ENCODE data around the gene MEOX1.

MEOX1 gene

GRCh38 chr17:43699438-43699756, 37.7 kb upstream of the MEOX1 start:
- Histone ChIP-seq H3K4me3 (ENCODE audit: low read length in 2 of 2) (no peak overlapping the region), H2BK5ac (ENCODE audit: low read length) (no peak overlapping the region), H3K4me2 (ENCODE audit: insufficient read depth, low read length, poor library complexity, severe bottlenecking) (no peak overlapping the region), H3K23ac (ENCODE audit: low read depth, low read length, poor library complexity) (no peak overlapping the region), H3K27ac (replicated peaks; ENCODE audit: low read length) (no peak overlapping the region), H3K27me3 (ENCODE audit: control insufficient read depth in 3 of 3, insufficient read depth in 3 of 3, low read depth in 1 of 3, low read length in 3 of 3) (peaks cover 0 to 3% (median 0%) of the 10 kb centered on the region in 3 experiments), H2BK120ac (ENCODE audit: low read depth, low read length) (no peak overlapping the region), H2AFZ (ENCODE audit: low read length) (no peak overlapping the region), H3K36me3 (replicated peaks in 1 of 2; ENCODE audit: control insufficient read depth in 2 of 2, insufficient read depth in 2 of 2, low read length in 2 of 2) (no peaks in the 10 kb centered on the region), H3K4me1 (ENCODE audit: control insufficient read depth in 2 of 2, insufficient read depth in 1 of 2, low read depth in 1 of 2, low read length in 2 of 2) (peaks cover 4 to 18% of the 10 kb centered on the region in 2 donors), H2BK15ac (ENCODE audit: low read length) (no peak overlapping the region), H4K91ac (ENCODE audit: low read depth, low read length, poor library complexity) (no peak overlapping the region), H4K8ac (ENCODE audit: low read depth, low read length) (no peak overlapping the region), H2AK5ac (ENCODE audit: low read depth, low read length) (no peak overlapping the region), H3K14ac (ENCODE audit: low read length) (no peak overlapping the region), H3K9ac (ENCODE audit: low read depth, low read length, poor library complexity) (no peak overlapping the region), H3K4ac (ENCODE audit: low read length) (no peak overlapping the region), H3K9me3 (replicated peaks in 1 of 2; ENCODE audit: control insufficient read depth in 2 of 2, insufficient read depth in 1 of 2, low read depth in 1 of 2, low read length in 2 of 2) (no peaks in the 10 kb centered on the region), H3K18ac (ENCODE audit: low read length) (no peak overlapping the region), H2BK12ac (ENCODE audit: low read length) (no peak overlapping the region), H3K79me1 (ENCODE audit: low read depth, low read length) (no peaks in the 10 kb centered on the region)
- DNase-seq (ENCODE audit: low spot score): no peak
- no CpG with 5 or more reads among the region's 3 CpGs for WGBS, 2 donors (ENCODE audit: extremely low coverage in 2 of 2, insufficient read length in 2 of 2, insufficient replicate concordance in 1 of 2)

GRCh38 chr17:43698678-43699437, 37.1 kb upstream of the MEOX1 start:
- Histone ChIP-seq H2BK5ac (ENCODE audit: low read length) (peak overlapping the region; percentile 76), H3K4me2 (ENCODE audit: insufficient read depth, low read length, poor library complexity, severe bottlenecking) (no peak overlapping the region), H3K4me3 (ENCODE audit: low read length in 2 of 2) (no peak overlapping the region), H4K8ac (ENCODE audit: low read depth, low read length) (no peak overlapping the region), H2BK15ac (ENCODE audit: low read length) (no peak overlapping the region), H2AFZ (ENCODE audit: low read length) (no peak overlapping the region), H3K23ac (ENCODE audit: low read depth, low read length, poor library complexity) (no peak overlapping the region), H4K91ac (ENCODE audit: low read depth, low read length, poor library complexity) (no peak overlapping the region), H3K36me3 (replicated peaks in 1 of 2; ENCODE audit: control insufficient read depth in 2 of 2, insufficient read depth in 2 of 2, low read length in 2 of 2) (no peaks in the 10 kb centered on the region), H3K9ac (ENCODE audit: low read depth, low read length, poor library complexity) (no peak overlapping the region), H3K79me1 (ENCODE audit: low read depth, low read length) (no peaks in the 10 kb centered on the region), H2BK120ac (ENCODE audit: low read depth, low read length) (no peak overlapping the region), H3K14ac (ENCODE audit: low read length) (no peak overlapping the region), H3K27ac (replicated peaks; ENCODE audit: low read length) (no peak overlapping the region), H3K9me3 (replicated peaks in 1 of 2; ENCODE audit: control insufficient read depth in 2 of 2, insufficient read depth in 1 of 2, low read depth in 1 of 2, low read length in 2 of 2) (no peaks in the 10 kb centered on the region), H3K4ac (ENCODE audit: low read length) (no peak overlapping the region), H2AK5ac (ENCODE audit: low read depth, low read length) (no peak overlapping the region), H3K27me3 (ENCODE audit: control insufficient read depth in 3 of 3, insufficient read depth in 3 of 3, low read depth in 1 of 3, low read length in 3 of 3) (peaks cover 0 to 3% (median 0%) of the 10 kb centered on the region in 3 experiments), H2BK12ac (ENCODE audit: low read length) (no peak overlapping the region), H3K18ac (ENCODE audit: low read length) (no peak overlapping the region), H3K4me1 (ENCODE audit: control insufficient read depth in 2 of 2, insufficient read depth in 1 of 2, low read depth in 1 of 2, low read length in 2 of 2) (peaks cover 4 to 18% of the 10 kb centered on the region in 2 donors)
- no CpG with 5 or more reads among the region's 7 CpGs for WGBS, 2 donors (ENCODE audit: extremely low coverage in 2 of 2, insufficient read length in 2 of 2, insufficient replicate concordance in 1 of 2)
- DNase-seq (ENCODE audit: low spot score): no peak

GRCh38 chr17:43697937-43698336, 36.2 kb upstream of the MEOX1 start:
- Histone ChIP-seq H3K27ac (replicated peaks; ENCODE audit: low read length) (no peak overlapping the region), H2BK12ac (ENCODE audit: low read length) (no peak overlapping the region), H3K27me3 (ENCODE audit: control insufficient read depth in 3 of 3, insufficient read depth in 3 of 3, low read depth in 1 of 3, low read length in 3 of 3) (no peaks in the 10 kb centered on the region), H2AFZ (ENCODE audit: low read length) (no peak overlapping the region), H2BK120ac (ENCODE audit: low read depth, low read length) (no peak overlapping the region), H3K79me1 (ENCODE audit: low read depth, low read length) (no peaks in the 10 kb centered on the region), H2AK5ac (ENCODE audit: low read depth, low read length) (no peak overlapping the region), H3K4me3 (ENCODE audit: low read length in 2 of 2) (no peak overlapping the region), H3K23ac (ENCODE audit: low read depth, low read length, poor library complexity) (no peak overlapping the region), H2BK5ac (ENCODE audit: low read length) (peak overlapping the region; percentile 76), H3K4me2 (ENCODE audit: insufficient read depth, low read length, poor library complexity, severe bottlenecking) (no peak overlapping the region), H3K9me3 (replicated peaks in 1 of 2; ENCODE audit: control insufficient read depth in 2 of 2, insufficient read depth in 1 of 2, low read depth in 1 of 2, low read length in 2 of 2) (no peaks in the 10 kb centered on the region), H4K8ac (ENCODE audit: low read depth, low read length) (no peak overlapping the region), H3K9ac (ENCODE audit: low read depth, low read length, poor library complexity) (no peak overlapping the region), H4K91ac (ENCODE audit: low read depth, low read length, poor library complexity) (no peak overlapping the region), H3K4ac (ENCODE audit: low read length) (no peak overlapping the region), H3K18ac (ENCODE audit: low read length) (peak overlapping the region; percentile 16), H3K14ac (ENCODE audit: low read length) (no peak overlapping the region), H3K4me1 (ENCODE audit: control insufficient read depth in 2 of 2, insufficient read depth in 1 of 2, low read depth in 1 of 2, low read length in 2 of 2) (peaks cover 4 to 18% of the 10 kb centered on the region in 2 donors), H3K36me3 (replicated peaks in 1 of 2; ENCODE audit: control insufficient read depth in 2 of 2, insufficient read depth in 2 of 2, low read length in 2 of 2) (no peaks in the 10 kb centered on the region), H2BK15ac (ENCODE audit: low read length) (no peak overlapping the region)
- no CpG with 5 or more reads among the region's 10 CpGs for WGBS, 2 donors (ENCODE audit: extremely low coverage in 2 of 2, insufficient read length in 2 of 2, insufficient replicate concordance in 1 of 2)
- no peak for DNase-seq (ENCODE audit: low spot score)

- no peak overlapping the region for H2BK5ac ChIP-seq (ENCODE audit: low read length)
- H4K91ac ChIP-seq (ENCODE audit: low read depth, low read length, poor library complexity): no peak overlapping the region
- no peak overlapping the region for H3K14ac ChIP-seq (ENCODE audit: low read length)
- H3K9ac ChIP-seq (ENCODE audit: low read depth, low read length, poor library complexity): no peak overlapping the region
- no peak overlapping the region for H3K27ac ChIP-seq (replicated peaks; ENCODE audit: low read length)
- H2AFZ ChIP-seq (ENCODE audit: low read length): no peak overlapping the region
- H4K8ac ChIP-seq (ENCODE audit: low read depth, low read length): no peak overlapping the region
- DNase-seq (ENCODE audit: low spot score): no peak
- H3K27me3 ChIP-seq (ENCODE audit: control insufficient read depth in 3 of 3, insufficient read depth in 3 of 3, low read depth in 1 of 3, low read length in 3 of 3): no peaks in the 10 kb centered on the region
- H3K4me1 ChIP-seq (ENCODE audit: control insufficient read depth in 2 of 2, insufficient read depth in 1 of 2, low read depth in 1 of 2, low read length in 2 of 2): peaks cover 4 to 18% of the 10 kb centered on the region in 2 donors
- H3K4me2 ChIP-seq (ENCODE audit: insufficient read depth, low read length, poor library complexity, severe bottlenecking): no peak overlapping the region
- H3K23ac ChIP-seq (ENCODE audit: low read depth, low read length, poor library complexity): peak overlapping the region; percentile 29
- no peak overlapping the region for H2BK15ac ChIP-seq (ENCODE audit: low read length)
- H2BK120ac ChIP-seq (ENCODE audit: low read depth, low read length): no peak overlapping the region
- no peak overlapping the region for H3K18ac ChIP-seq (ENCODE audit: low read length)
- H3K4ac ChIP-seq (ENCODE audit: low read length): no peak overlapping the region
- WGBS, 2 donors (ENCODE audit: extremely low coverage in 2 of 2, insufficient read length in 2 of 2, insufficient replicate concordance in 1 of 2): no CpG with 5 or more reads among the region's 2 CpGs
- H2BK12ac ChIP-seq (ENCODE audit: low read length): no peak overlapping the region
- H2AK5ac ChIP-seq (ENCODE audit: low read depth, low read length): no peak overlapping the region
- H3K79me1 ChIP-seq (ENCODE audit: low read depth, low read length): no peaks in the 10 kb centered on the region
- H3K4me3 ChIP-seq (ENCODE audit: low read length in 2 of 2): no peak overlapping the region
- no peaks in the 10 kb centered on the region for H3K36me3 ChIP-seq (replicated peaks in 1 of 2; ENCODE audit: control insufficient read depth in 2 of 2, insufficient read depth in 2 of 2, low read length in 2 of 2)
- H3K9me3 ChIP-seq (replicated peaks in 1 of 2; ENCODE audit: control insufficient read depth in 2 of 2, insufficient read depth in 1 of 2, low read depth in 1 of 2, low read length in 2 of 2): no peaks in the 10 kb centered on the region
These were observed 35.2 kb upstream of the MEOX1 start for GRCh38 chr17:43696891-43697290.

All from neuronal stem cell (in vitro differentiated cells).